Stimulated activated CD8-positive, alpha-beta memory T cell treated with anti-CD3 and anti-CD28 coated beads, Interleukin-4, amount 100 ng/mL, for 1 hour (primary cell): Measurements from ENCODE around the gene ABLIM3.

Experiments
- DNase-seq, 2 donors: peaks; one replicate each; pipeline ENCODE4 v3.0.0-alpha.2; 2020; ENCODE audit warnings: low read depth in 2 of 2, low spot score in 1 of 2

ABLIM3 gene

GRCh38 chr5:149156435-149157083, 15.3 kb downstream of the ABLIM3 start:
- DNase-seq: no peak

DNA sequence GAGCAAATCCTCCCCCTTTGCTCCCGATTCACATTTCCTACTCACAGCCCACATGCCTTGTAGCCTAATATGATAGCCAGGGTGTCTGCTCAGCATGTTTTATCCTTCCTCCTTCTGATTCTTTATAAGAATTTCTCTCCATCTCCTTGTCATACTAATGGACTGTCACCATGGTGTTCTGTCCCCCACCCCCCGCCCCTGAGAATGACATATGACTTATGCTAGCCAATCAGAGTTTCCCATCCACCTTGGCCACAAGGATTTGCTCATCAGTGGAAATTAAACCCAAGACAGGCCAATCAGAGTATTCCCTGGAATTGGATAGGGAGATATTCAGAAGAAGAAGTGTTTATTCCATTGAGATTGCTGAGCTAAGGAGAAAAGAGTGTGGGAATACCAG, 16.0 kb downstream of the ABLIM3 start:
- DNase-seq: no peak

- no peak for DNase-seq
Measured at GRCh38 chr5:149160291-149160787, 19.0 kb downstream of the ABLIM3 start.

DNA sequence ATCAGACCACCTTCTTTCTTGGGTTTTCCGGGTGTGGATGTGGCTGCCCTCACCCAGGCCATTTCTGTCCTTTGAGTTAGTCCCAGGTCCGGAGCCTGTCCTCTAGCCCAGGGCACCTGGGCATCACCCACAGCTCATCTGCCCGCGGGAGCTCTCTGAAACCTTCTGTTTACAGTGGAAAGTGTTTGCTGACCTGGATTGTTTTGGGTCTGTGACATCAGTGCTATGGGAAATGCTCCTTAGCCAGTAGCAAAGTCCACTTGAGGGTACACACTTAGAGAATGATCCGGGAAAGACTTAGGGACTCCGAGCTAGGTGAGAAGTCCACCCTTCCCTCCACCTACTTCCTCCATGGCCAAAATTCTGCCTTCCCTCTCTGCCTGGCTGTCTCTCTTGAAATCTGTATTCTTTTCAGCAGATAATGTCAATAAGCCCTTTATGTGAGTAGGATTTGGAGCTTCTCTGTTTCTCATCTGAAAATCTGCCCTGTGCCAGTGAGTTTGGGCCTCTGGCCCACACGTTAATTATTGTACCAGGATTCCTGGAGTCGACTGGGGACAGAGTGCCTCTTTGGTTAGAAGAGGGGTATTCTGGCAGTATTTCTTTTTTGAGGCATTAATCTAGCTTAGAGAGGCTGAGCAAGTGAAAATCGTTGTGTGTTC, 19.9 kb downstream of the ABLIM3 start:
- no peak for DNase-seq

- no peak for DNase-seq
Measured at GRCh38 chr5:149161850-149162249, 20.6 kb downstream of the ABLIM3 start.

GRCh38 chr5:149162401-149163084, 21.2 kb downstream of the ABLIM3 start:
- DNase-seq: no peak

- DNase-seq: no peak
Measured at GRCh38 chr5:149164731-149165130, 23.4 kb downstream of the ABLIM3 start.

GRCh38 chr5:149166128-149166527, 24.8 kb downstream of the ABLIM3 start:
- no peak for DNase-seq

- no peak for DNase-seq
Measured at GRCh38 chr5:149166591-149167100, 25.4 kb downstream of the ABLIM3 start.

- DNase-seq: no peak
Measured at GRCh38 chr5:149168276-149168906, 27.1 kb downstream of the ABLIM3 start.

GRCh38 chr5:149170299-149170698, 29.0 kb downstream of the ABLIM3 start:
- DNase-seq: no peak

DNA sequence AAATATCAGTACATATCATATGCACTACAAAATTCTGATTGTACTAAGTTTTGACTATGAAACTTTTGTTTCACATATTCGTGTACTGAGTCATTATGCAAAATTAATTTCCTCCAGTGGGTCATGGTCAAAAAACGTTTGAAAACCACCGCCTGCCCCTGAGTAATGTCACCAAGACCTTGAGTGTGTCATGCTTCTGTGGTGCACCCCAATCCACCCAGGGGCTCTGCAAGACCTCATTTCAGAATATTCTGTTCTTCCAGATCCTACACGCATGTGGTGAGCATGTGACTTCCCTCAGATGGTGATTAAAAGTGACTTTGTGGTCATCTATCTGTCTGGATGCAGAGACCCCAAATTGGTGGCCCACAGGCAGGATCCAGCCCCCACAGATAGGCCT, 31.0 kb downstream of the ABLIM3 start:
- DNase-seq: no peak

GRCh38 chr5:149172709-149173505, 31.6 kb downstream of the ABLIM3 start:
- no peak for DNase-seq

GRCh38 chr5:149174847-149175234, 33.5 kb downstream of the ABLIM3 start:
- DNase-seq: no peak

GRCh38 chr5:149175346-149176105, 34.2 kb downstream of the ABLIM3 start:
- no peak for DNase-seq

DNA sequence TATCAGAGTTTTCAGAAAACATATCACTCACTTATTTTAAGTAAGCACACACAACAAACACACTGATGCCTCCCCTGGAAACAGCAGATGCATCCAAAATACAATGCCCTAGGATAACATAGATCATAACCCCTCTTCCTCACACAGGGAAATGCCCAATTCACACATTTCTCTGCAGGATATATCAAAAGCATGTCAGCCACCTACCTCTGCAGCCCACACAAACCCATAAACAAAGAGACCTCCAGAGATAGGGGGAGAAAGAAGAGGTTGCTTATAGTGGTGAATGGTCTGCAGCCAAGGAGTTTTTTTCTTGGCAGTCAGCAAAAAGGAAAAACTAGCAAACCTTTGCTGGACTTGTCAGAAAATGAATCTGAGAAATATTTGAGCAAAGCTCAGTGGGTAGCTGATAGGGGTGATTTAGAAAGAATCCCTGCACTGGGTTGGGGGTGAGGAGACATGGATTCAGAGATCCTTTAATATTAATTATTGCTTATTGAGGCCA, 36.1 kb downstream of the ABLIM3 start:
- no peak for DNase-seq

DNA sequence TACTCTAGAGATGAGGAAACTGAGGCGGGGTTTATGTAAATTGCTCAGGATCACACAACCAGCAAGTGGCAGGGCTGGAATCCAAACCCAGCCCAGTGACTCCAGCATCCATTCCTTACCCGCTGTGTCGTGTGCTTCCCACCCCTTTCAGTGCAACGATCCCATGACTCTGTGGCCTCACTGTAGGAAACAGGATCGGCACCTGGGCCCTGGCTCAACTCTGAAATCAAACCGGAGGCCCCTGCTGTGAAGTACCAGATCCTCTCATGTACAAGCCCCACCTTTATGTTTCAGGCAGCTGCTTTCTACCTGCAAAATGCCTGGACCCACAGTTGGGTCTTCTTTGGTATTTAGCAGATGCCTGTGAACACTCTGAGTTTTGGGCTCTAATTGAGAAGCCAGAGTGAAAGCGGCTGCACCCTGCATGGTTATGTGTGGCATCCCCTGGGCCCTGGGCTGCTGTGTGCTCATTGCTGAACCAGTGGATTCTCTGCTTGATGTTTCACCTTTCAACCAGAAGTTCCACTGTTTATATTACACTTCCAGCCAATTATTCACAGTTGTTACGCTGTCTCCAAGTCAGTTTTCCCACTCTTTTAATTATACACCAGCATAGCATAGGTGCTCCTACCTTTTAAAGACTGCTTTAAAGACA, 36.7 kb downstream of the ABLIM3 start:
- no peak for DNase-seq

- DNase-seq: no peak
Measured at GRCh38 chr5:149181732-149182131, 40.4 kb downstream of the ABLIM3 start.

DNA sequence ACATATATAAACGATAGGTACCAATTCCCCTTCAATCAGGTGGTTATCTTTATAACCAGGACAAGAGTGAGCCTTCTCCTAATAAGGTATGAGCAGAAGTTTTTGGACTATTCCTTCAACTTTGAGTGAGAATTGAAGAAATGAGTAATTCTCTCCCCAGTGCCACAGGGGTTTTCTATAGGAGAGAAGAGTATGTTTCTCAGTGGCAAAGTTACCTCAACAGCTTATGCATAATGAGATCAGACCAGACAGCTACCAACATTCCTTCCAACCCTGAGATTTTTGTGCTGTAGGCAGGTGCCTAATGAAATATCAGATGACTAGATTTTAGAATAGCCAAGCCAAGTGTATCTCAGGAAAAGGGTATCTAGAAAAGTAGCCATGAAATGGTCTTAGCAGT, 40.9 kb downstream of the ABLIM3 start:
- DNase-seq: no peak
